ENCODE results near the gene MYO7A. TPM values are rescaled to one million over a fixed set of nuclear protein-coding genes. Genes with fewer than 3 reads are reported as not detected.

MYO7A gene
- total RNA-seq, 1 donor from 2014 or later: not detected

- Mint-ChIP-seq H3K27me3 (ENCODE audit: unreplicated experiment) (peaks cover 2% of the 10 kb centered on the region), H3K36me3 (ENCODE audit: unreplicated experiment) (peaks cover 8% of the 10 kb centered on the region), H3K27ac (ENCODE audit: unreplicated experiment) (no peak overlapping the region), H3K4me3 (ENCODE audit: unreplicated experiment) (peak overlapping the region; percentile 61), H3K4me1 (ENCODE audit: unreplicated experiment) (peaks cover 10% of the 10 kb centered on the region), H3K9me3 (ENCODE audit: unreplicated experiment) (no peaks in the 10 kb centered on the region)
- TF ChIP-seq, protein P1, sequence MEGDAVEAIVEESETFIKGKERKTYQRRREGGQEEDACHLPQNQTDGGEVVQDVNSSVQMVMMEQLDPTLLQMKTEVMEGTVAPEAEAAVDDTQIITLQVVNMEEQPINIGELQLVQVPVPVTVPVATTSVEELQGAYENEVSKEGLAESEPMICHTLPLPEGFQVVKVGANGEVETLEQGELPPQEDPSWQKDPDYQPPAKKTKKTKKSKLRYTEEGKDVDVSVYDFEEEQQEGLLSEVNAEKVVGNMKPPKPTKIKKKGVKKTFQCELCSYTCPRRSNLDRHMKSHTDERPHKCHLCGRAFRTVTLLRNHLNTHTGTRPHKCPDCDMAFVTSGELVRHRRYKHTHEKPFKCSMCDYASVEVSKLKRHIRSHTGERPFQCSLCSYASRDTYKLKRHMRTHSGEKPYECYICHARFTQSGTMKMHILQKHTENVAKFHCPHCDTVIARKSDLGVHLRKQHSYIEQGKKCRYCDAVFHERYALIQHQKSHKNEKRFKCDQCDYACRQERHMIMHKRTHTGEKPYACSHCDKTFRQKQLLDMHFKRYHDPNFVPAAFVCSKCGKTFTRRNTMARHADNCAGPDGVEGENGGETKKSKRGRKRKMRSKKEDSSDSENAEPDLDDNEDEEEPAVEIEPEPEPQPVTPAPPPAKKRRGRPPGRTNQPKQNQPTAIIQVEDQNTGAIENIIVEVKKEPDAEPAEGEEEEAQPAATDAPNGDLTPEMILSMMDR (IDR thresholded peaks at IDR 0.05): peak; percentile 100
- DNase-seq (ENCODE audit: extremely low spot score, unreplicated experiment): no peak
Observed at GRCh38 chr11:77127235-77127911, 673 bp upstream of the MYO7A start.

DNA sequence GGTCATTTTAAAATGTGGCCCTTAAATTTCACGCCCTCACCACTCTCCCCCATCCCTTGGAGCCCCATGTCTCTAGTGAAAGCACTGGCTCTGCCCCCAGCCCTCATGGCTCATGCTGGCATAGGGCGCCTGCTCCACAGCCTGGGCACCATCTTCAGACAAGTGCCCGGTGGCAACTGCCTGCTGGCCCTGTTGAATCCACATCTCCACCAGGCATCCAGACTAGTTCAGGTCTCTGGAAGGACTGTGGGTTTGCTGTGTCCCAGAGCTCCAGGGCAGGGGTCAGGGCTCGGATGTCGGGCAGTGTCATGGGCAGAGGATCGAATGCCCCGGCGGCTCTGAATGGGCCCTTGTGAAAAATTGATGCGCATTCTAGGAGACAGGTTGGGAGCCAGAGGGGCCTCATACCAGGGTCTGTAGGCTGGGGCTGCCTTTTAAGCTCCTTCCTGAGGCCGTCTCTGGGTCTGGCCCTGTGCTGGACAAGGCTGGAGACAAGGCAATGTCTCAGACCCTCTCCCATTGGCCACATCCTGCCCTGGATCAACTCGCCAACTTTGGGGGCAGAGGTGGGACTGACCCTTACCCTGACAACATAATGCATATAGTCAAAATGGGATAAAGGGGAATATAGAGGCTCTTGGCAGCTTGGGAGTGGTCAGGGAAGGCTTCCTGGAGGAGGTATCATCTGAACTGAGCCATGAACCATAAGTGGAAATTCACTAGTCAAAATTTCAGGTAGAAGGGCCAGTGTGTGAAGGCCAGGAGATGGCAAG is 1.2 kb downstream of the MYO7A start:
- Mint-ChIP-seq H3K27ac (ENCODE audit: unreplicated experiment) (no peak overlapping the region), H3K4me3 (ENCODE audit: unreplicated experiment) (no peak overlapping the region), H3K27me3 (ENCODE audit: unreplicated experiment) (peaks cover 2% of the 10 kb centered on the region), H3K4me1 (ENCODE audit: unreplicated experiment) (peaks cover 10% of the 10 kb centered on the region), H3K9me3 (ENCODE audit: unreplicated experiment) (no peaks in the 10 kb centered on the region), H3K36me3 (ENCODE audit: unreplicated experiment) (peaks cover under 1% of the 10 kb centered on the region)
- no peak for DNase-seq (ENCODE audit: extremely low spot score, unreplicated experiment)
- TF ChIP-seq, protein P1 (IDR thresholded peaks at IDR 0.05): no peak

GRCh38 chr11:77129842-77130756 is 2.1 kb downstream of the MYO7A start:
- DNase-seq (ENCODE audit: extremely low spot score, unreplicated experiment): no peak
- peaks cover 10% of the 10 kb centered on the region for H3K4me1 Mint-ChIP-seq (ENCODE audit: unreplicated experiment)
- peaks cover 2% of the 10 kb centered on the region for H3K27me3 Mint-ChIP-seq (ENCODE audit: unreplicated experiment)
- H3K4me3 Mint-ChIP-seq (ENCODE audit: unreplicated experiment): no peak overlapping the region
- TF ChIP-seq, protein P1 (IDR thresholded peaks at IDR 0.05): no peak
- H3K9me3 Mint-ChIP-seq (ENCODE audit: unreplicated experiment): no peaks in the 10 kb centered on the region
- H3K36me3 Mint-ChIP-seq (ENCODE audit: unreplicated experiment): no peaks in the 10 kb centered on the region
- H3K27ac Mint-ChIP-seq (ENCODE audit: unreplicated experiment): no peak overlapping the region

DNA sequence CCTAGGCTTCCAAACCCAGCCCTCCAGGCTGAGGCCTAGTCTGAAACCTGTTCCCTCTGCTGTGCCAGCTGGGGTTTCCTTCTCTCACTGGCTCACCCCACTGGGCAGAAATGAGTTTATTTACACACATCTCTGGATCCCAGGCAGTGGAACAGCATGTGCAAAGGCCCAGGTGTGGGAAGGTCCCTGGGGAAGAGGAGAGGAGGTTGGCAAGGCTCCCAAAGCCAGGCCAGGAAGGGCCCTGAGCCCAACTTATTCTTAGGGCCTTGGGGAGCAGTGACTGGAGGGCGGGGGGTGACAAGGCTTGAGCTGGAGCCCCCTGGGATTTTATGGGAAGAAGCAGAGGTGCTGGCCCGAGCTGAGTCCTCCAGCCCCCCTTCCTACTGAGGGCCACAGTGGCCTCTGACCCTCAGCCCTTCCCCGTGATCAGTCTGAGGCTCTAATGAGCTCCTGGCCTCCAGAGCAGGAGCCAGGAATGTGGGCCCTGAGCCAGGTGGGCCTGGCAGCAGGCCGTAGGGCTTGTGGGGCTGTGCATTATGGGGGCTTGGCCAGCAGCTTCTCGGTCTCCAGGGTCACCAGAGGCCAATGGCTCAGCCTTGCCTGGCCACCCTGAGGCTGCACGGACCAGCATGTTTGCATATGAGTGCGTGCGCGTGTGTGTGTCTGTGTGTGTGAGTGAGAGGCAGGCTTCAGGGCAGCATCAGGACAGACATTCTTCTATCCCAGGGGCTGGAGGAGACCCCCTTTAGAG is 2.9 kb downstream of the MYO7A start:
- Mint-ChIP-seq H3K4me3 (ENCODE audit: unreplicated experiment) (no peak overlapping the region), H3K27me3 (ENCODE audit: unreplicated experiment) (peaks cover 2% of the 10 kb centered on the region), H3K36me3 (ENCODE audit: unreplicated experiment) (no peaks in the 10 kb centered on the region), H3K4me1 (ENCODE audit: unreplicated experiment) (peaks cover 12% of the 10 kb centered on the region), H3K9me3 (ENCODE audit: unreplicated experiment) (no peaks in the 10 kb centered on the region), H3K27ac (ENCODE audit: unreplicated experiment) (no peak overlapping the region)
- TF ChIP-seq, protein P1 (IDR thresholded peaks at IDR 0.05): no peak
- no peak for DNase-seq (ENCODE audit: extremely low spot score, unreplicated experiment)
